DOHH2 (cell line): ENCODE measurements around the gene DYNLT2B.

Experiments
- H3F3A ChIP-seq: fragments of 200-600 bp; sonication (generic), shearing (Covaris generic); 2 replicates; pipeline ENCODE4 v1.6.0; 2016; ENCODE audit warnings: antibody characterized with exemption, mild to moderate bottlenecking; ENCODE audit not compliant: control insufficient read depth, insufficient read depth
- H3K27ac ChIP-seq: fragments of 200-600 bp; sonication (generic); 2 replicates; pipeline ENCODE4 v1.5.1; 2014; ENCODE audit warnings: low read depth, mild to moderate bottlenecking, low read length, moderate library complexity
- H3K27me3 ChIP-seq: fragments of 200-600 bp; sonication (generic); 2 replicates; pipeline ENCODE4 v1.6.1; 2014; ENCODE audit warnings: mild to moderate bottlenecking, low read length, mixed read lengths; ENCODE audit not compliant: control insufficient read depth
- H3K36me3 ChIP-seq: fragments of 200-600 bp; sonication (generic); 2 replicates; pipeline ENCODE4 v1.6.1; 2014; ENCODE audit warnings: mild to moderate bottlenecking, low read length, moderate library complexity, mixed read lengths; ENCODE audit not compliant: control insufficient read depth
- H3K4me1 ChIP-seq: fragments of 200-600 bp; sonication (generic); 2 replicates; pipeline ENCODE4 v1.6.1; 2014; ENCODE audit warnings: mild to moderate bottlenecking, low read length, mixed read lengths; ENCODE audit not compliant: control insufficient read depth
- H3K4me2 ChIP-seq: fragments of 200-600 bp; sonication (generic); 2 replicates; pipeline ENCODE4 v1.6.0; 2014; ENCODE audit warnings: mild to moderate bottlenecking, low read length, moderate library complexity
- H3K4me3 ChIP-seq: fragments of 200-600 bp; sonication (generic); 2 replicates; pipeline ENCODE4 v1.5.1; 2014; ENCODE audit warnings: mild to moderate bottlenecking, low read length, mixed read lengths
- H3K79me2 ChIP-seq: fragments of 200-600 bp; sonication (generic); 2 replicates; pipeline ENCODE4 v1.6.1; 2014; ENCODE audit warnings: mild to moderate bottlenecking, low read length, mixed read lengths; ENCODE audit not compliant: control insufficient read depth
- H3K9me2 ChIP-seq: fragments of 200-600 bp; sonication (generic); replicated peaks from 2 replicates; pipeline ENCODE4 v1.6.1; 2014; ENCODE audit warnings: mild to moderate bottlenecking, low read length, mixed read lengths; ENCODE audit not compliant: control insufficient read depth
- H3K9me3 ChIP-seq: fragments of 200-600 bp; sonication (generic); 2 replicates; pipeline ENCODE4 v1.6.1; 2014; ENCODE audit warnings: antibody characterized with exemption, low read length, mixed read lengths; ENCODE audit not compliant: control insufficient read depth, insufficient read depth
- H4K20me1 ChIP-seq: fragments of 200-600 bp; sonication (generic); 2 replicates; pipeline ENCODE4 v1.6.0; 2014; ENCODE audit warnings: low read depth, mild to moderate bottlenecking, antibody characterized with exemption, low read length, moderate library complexity; ENCODE audit not compliant: control insufficient read depth, insufficient read depth
- CTCF ChIP-seq: fragments of 200-600 bp; sonication (generic); IDR thresholded peaks from one replicate; pipeline ENCODE4 v1.5.1; 2014; ENCODE audit warnings: antibody characterized with exemption, mild to moderate bottlenecking, low read depth, low read length; ENCODE audit not compliant: poor library complexity, severe bottlenecking
- EZH2phosphoT487 ChIP-seq: fragments of 200-600 bp; sonication (generic); IDR thresholded peaks from 2 replicates; pipeline ENCODE4 v1.6.1; 2017; ENCODE audit warnings: borderline replicate concordance, mild to moderate bottlenecking, antibody characterized with exemption, low read length, moderate library complexity, mixed read lengths

The DYNLT2B gene

DNA sequence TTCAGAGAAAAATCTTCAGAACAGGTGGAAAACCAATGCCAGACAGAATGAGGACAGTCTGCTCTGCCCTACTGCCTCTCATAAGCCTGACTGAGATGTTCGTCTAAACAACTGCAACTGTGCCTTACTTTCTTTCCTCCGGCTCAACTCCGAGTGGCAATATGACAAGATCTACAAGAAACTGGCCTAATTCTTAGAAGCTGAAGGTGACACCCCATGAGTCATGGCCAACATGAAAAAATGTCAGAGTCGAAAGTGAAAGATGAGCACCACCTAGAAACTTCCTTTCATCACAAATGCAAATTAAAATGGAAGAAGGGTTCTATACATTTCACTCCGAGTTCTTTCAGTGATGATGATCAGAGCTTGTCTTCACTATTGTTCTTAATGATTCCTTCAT lies 43.5 kb downstream of the DYNLT2B start:
- Histone ChIP-seq H3K4me3 (no peak overlapping the region), H4K20me1 (no peaks in the 10 kb centered on the region), H3K9me2 (no peaks in the 10 kb centered on the region), H3K36me3 (0 out of 2 replicates have a peak, but pooled peaks cover 5% of the 10 kb centered on the region), H3K4me2 (no peak overlapping the region), H3K27me3 (no peaks in the 10 kb centered on the region), H3K4me1 (peaks cover 6% of the 10 kb centered on the region), H3F3A (no peaks in the 10 kb centered on the region), H3K9me3 (peaks cover 5% of the 10 kb centered on the region; the same call in 1 of the 2 replicates), H3K27ac (no peak overlapping the region), H3K79me2 (peaks cover 14% of the 10 kb centered on the region)
- TF ChIP-seq CTCF (no peak), EZH2phosphoT487 (no peak)

DNA sequence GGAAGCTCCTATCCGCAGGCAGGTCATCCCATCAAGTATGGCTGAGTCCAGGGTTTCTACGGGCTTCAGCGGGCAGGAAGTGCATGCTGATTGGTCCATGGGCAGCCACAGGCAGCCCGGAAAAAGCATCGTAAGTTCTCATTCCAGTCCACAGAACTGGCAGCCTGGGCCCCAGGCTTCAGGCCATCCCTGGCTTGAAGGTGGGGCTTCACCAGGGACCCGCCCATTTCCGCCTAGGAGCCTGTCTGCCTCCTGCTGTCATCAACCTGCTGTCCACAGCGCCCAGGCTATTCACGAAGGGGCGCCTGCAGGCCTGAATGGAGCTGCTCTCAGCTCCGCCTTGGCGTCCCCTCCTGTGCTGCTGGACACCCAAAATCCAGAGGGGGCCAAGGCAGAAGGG lies 44.4 kb downstream of the DYNLT2B start:
- TF ChIP-seq EZH2phosphoT487 (no peak), CTCF (no peak)
- Histone ChIP-seq H3K79me2 (peaks cover 11% of the 10 kb centered on the region), H3K4me2 (no peak overlapping the region)

DNA sequence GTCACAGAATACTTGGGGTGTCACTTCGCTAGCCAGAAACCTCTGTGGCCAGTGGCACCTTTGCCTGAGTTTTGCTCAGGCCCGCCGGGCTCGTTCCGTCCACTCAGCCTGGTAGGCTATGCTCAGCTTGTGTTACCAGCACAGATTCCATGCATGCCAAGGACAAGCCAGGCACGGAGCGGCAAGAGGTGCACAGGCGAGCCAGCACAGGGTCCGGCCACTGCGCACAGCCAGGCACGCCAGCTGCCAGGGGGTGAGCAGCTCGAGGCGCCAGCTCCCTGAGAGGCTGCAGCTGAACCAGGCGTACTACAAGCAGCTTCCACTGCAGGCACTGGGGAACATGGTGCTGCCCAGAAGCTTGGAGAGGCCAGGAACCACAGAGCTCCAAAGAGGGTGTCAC lies 45.2 kb downstream of the DYNLT2B start:
- Histone ChIP-seq H3K9me3 (peaks cover 5% of the 10 kb centered on the region; the same call in 1 of the 2 replicates), H3F3A (no peaks in the 10 kb centered on the region), H4K20me1 (no peaks in the 10 kb centered on the region), H3K9me2 (no peaks in the 10 kb centered on the region), H3K79me2 (peaks cover 11% of the 10 kb centered on the region), H3K27ac (no peak overlapping the region), H3K36me3 (0 out of 2 replicates have a peak, but pooled peaks cover 5% of the 10 kb centered on the region), H3K4me3 (no peak overlapping the region), H3K4me2 (no peak overlapping the region), H3K27me3 (no peaks in the 10 kb centered on the region), H3K4me1 (peaks cover 6% of the 10 kb centered on the region)
- TF ChIP-seq CTCF (no peak), EZH2phosphoT487 (no peak)

More for the DNA sequence above, 44.4 kb downstream of the DYNLT2B start:
- 0 out of 2 replicates have a peak, but pooled peaks cover 5% of the 10 kb centered on the region for H3K36me3 ChIP-seq
- no peak overlapping the region for H3K4me3 ChIP-seq
- no peaks in the 10 kb centered on the region for H3K27me3 ChIP-seq
- no peaks in the 10 kb centered on the region for H3K9me2 ChIP-seq
- H3F3A ChIP-seq: no peaks in the 10 kb centered on the region
- H4K20me1 ChIP-seq: no peaks in the 10 kb centered on the region
- peaks cover 5% of the 10 kb centered on the region; the same call in 1 of the 2 replicates for H3K9me3 ChIP-seq
- H3K27ac ChIP-seq: no peak overlapping the region
- peaks cover 6% of the 10 kb centered on the region for H3K4me1 ChIP-seq

GRCh38 chr3:196270499-196270898 lies 47.5 kb downstream of the DYNLT2B start:
- peaks cover 11% of the 10 kb centered on the region for H3K79me2 ChIP-seq
- TF ChIP-seq EZH2phosphoT487 (no peak), CTCF (no peak)
- H4K20me1 ChIP-seq: no peaks in the 10 kb centered on the region
- H3K36me3 ChIP-seq: 0 out of 2 replicates have a peak, but pooled peaks cover 5% of the 10 kb centered on the region
- H3K4me3 ChIP-seq: no peak overlapping the region
- peaks cover 5% of the 10 kb centered on the region; the same call in 1 of the 2 replicates for H3K9me3 ChIP-seq
- H3K4me2 ChIP-seq: no peak overlapping the region
- H3K27ac ChIP-seq: no peak overlapping the region
- no peaks in the 10 kb centered on the region for H3K27me3 ChIP-seq
- no peaks in the 10 kb centered on the region for H3K9me2 ChIP-seq
- no peaks in the 10 kb centered on the region for H3F3A ChIP-seq
- peaks cover 6% of the 10 kb centered on the region for H3K4me1 ChIP-seq
